HS-27A (cell line): ENCODE results near the gene TDRD12.
"Not testable (repeated sequence)": the region's sequence is repeated elsewhere in the genome, so short reads cannot be mapped to it uniquely, and the experiment has no call there.

Experiments
- DNase-seq: peaks from one replicate; pipeline ENCODE4 v3.0.0-alpha.2; 2012; ENCODE audit warnings: low read depth, missing footprints

The TDRD12 gene

GRCh38 chr19:32692727-32693061 lies 26.9 kb upstream of the TDRD12 start:
- no peak for DNase-seq

DNA sequence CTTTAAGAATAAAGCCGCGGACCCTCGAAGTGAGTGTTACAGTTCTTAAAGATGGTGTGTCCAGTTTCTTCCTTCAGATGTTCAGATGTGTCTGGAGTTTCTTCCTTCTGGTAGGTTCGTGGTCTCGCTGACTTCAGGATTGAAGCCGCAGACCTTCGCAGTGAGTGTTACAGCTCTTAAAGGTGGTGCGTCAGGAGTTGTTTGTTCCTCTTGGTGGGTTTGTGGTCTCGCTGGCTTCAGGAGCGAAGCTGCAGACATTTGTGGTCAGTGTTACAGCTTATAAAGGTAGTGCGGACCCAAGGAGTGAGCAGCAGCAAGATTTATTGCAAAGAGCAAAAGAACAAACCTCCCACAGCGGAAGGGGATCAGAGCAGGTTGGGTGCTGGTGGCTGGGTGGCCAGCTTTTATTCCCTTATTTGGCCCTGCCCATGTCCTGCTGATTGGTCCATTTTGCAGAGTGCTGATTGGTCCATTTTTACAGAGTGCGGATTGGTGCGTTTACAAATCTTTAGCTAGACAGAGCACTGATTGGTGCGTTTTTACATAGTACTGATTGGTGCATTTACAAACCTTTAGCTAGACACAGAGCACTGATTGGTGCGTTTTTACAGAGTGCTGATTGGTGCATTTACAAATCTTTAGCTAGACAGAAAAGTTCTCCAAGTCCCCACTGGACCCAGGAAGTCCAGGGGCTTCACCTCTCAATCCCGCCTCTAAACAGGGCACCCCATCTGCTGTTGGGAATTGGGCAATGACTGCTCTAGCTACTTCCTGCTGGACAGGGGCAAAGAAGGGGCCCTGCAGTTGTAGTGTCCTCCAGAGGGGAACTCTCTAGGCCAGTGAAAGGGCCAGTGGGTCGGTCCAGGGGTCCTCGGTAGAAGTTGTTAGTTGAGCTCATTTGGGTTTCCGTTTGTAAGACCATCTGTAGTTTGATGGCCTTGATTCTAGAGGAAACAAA lies 26.1 kb upstream of the TDRD12 start:
- DNase-seq = not testable (repeated sequence)

DNA sequence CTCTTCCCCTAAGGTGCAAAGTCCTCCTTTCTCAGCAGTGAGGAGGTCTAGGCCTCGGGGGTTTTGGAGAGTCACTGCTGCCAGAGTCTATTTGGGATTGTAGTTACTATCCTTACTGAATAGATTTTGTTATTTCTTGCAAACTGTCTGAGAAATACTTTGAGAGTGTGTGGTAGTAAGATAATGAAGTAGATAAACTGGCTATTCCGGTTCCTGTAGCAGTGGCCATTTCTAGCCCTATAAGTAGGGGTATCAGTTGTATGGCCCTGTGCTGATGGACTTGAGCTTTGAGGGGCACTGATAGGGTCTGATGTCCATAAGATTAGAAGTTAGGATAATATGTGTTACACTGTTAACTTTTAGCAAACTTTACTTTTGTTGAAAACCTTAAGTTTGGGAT lies 25.3 kb upstream of the TDRD12 start:
- DNase-seq = not testable (repeated sequence)

- DNase-seq = not testable (repeated sequence)
Measured at GRCh38 chr19:32694851-32695250, 24.7 kb upstream of the TDRD12 start.

DNA sequence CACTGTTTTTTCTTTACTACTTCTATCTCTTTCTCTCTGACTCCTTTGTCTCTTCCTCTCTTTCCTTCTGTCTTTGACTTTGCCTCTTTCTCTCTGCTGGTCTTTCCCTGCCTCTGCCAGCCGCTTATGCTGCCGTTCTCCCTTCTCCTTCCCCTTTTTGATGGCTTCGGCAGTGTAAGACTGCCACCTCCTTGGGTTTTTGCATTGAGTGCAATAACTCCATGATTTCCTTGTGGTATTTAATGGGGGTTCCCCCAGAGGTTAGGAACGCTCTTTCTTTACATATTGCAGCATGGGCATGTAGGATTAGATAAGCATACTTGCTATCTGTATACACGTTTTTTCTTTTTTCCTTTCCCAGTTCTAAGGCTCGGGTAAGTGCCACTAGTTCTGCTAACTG lies 24.1 kb upstream of the TDRD12 start:
- DNase-seq = not testable (repeated sequence)

- not testable (repeated sequence) for DNase-seq
Measured at GRCh38 chr19:32696771-32697170, 22.8 kb upstream of the TDRD12 start.

DNA sequence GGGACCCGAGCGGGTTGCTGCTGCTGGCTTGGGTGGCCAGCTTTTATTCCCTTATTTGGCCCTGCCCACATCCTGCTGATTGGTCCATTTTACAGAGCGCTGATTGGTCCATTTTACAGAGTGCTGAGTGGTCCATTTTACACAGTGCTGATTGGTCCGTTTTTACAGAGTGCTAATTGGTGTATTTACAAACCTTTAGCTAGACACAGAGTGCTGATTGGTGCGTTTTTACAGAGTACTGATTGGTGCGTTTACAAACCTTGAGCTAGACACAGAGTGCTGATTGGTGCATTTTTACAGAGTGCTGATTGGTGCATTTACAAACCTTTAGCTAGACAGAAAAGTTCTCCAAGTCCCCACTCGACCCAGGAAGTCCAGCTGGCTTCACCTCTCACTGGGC lies 19.4 kb upstream of the TDRD12 start:
- not testable (repeated sequence) for DNase-seq

DNA sequence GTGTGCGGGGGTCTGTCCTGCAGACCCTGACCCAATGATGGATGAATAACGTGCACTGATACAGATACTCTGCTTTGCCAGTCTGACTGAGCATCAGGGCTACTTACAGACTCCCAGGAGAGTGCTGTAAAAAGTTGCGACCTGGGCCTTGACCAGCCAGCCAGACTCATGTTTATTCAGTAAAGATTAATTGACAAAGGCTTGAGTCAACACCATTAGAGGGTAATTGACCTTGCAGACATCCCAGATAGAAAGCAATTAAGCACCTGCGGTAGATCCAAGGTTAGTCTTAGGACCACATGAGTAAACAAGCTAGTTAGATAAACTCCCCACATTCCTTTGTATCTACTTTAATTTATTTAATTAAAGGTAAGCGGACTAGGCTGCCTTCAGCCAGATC lies 17.6 kb upstream of the TDRD12 start:
- DNase-seq = no peak

DNA sequence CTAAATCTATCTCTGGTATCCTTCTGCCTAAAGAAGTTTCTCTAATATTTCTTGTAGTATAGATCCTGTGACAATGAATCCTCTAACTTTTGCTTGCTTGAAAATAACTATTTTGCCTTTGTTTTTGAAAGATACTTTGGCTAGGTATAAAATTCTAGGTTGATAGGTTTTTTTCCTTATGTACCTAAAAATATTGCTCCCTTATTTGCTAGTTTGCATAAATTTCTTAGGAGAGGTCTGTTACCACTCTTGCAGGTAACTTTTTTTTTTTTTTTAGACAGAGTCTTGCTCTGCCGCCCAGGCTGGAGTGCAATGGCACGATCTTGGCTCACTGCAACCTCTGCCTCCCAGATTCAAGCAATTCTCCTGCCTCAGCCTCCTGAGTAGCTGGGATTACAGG lies 15.6 kb upstream of the TDRD12 start:
- not testable (repeated sequence) for DNase-seq

GRCh38 chr19:32708457-32708856 lies 11.1 kb upstream of the TDRD12 start:
- DNase-seq = no peak

GRCh38 chr19:32709032-32709431 lies 10.5 kb upstream of the TDRD12 start:
- no peak for DNase-seq

DNA sequence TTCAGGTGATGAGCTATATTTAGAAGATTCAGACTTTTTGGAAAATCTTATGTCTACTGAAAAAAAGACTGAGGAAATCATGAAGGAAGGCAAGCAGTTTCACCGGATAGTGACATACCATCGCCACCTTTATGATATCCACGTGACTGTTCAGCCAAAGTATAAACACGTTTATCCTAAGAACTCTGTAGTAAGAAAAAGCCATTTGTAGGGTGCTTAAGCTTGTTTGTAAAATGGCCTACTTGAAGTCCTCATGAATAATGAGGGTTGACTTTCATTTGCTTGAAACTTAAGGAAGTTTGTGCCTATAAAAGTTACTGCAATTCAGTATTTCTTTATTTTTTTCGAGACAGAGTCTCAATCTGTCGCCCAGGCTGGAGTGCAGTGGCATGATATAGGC lies 7.8 kb upstream of the TDRD12 start:
- no peak for DNase-seq

GRCh38 chr19:32716203-32716602 lies 3.4 kb upstream of the TDRD12 start:
- DNase-seq = not testable (repeated sequence)

GRCh38 chr19:32717496-32717895 lies 2.1 kb upstream of the TDRD12 start:
- no peak for DNase-seq

DNA sequence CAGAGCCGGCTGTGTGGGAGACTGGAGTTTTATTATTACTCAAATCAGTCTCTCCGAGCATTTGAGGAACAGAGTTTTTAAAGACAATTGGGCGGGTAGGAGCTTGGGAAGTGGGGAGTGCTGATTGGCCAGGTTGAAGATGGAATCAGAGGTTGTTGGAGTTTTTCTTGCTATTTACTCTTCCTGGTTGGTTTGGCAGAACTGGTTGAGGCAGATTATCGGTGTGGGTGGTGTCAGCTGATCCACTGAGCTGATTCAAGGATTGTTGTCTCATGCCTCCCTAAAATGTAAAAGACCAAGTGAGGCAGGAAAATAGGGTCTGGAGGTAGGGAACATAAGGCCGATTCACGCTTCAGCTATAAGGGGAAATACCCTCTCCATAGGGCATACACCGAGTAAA lies 1.3 kb upstream of the TDRD12 start:
- DNase-seq = no peak

- DNase-seq = no peak
Measured at GRCh38 chr19:32720216-32720935, 809 bp downstream of the TDRD12 start.

DNA sequence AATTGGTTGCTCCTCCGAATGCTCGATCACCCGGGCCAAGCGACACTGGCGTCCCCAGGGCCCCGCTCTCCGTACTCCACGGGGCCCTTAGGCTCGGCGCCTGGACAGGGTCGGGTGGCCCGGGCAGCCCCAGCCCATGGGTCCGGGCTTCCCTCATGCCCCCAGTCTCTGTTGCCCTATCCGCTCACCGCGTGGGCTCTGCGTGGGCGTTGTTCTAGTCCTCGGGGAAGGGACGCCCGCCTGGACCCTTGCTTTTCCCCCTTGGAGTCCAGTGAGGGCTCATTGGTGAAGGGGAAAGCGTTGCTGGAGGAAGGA lies 1.3 kb downstream of the TDRD12 start:
- DNase-seq = no peak

DNA sequence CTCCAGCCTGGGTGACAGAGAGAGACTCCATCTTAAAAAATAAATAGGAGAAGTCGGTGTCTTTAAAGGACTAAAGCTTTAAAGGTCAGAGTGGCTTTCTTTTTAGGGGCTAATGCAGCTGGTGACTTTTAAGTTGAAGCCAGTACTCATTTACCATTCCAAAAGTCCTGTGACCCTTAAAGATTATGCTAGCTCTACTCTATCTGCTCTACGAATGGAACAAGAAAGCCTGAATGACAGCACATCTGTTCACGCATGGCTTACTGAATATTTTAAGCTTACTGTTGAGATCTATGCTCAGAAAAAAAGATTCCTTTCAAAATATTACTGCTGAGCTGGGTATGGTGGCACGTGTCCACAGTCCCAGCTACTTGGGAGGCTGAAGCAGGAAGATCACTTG lies 16.4 kb downstream of the TDRD12 start:
- no peak for DNase-seq

DNA sequence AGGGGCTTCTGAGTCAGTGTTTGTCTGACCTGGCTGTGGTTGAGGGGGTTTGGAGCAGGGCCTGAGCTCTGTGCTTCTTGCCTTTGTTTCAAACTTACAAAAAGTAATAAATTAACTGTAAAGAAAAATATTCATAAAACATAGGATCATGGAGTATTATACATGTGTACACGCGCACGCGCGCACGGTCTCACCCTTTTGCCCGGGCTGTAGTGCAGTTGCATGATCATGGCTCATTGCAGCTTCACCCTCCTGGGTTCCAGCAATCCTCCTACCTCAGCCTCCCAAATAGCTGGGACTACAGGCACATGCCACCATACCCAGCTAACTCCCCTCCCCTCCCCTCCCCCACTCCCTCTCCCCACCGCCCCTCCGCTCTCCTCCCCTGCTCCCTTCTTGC lies 23.5 kb downstream of the TDRD12 start:
- no peak for DNase-seq

- DNase-seq = no peak
Measured at GRCh38 chr19:32743447-32743846, 23.9 kb downstream of the TDRD12 start.

- no peak for DNase-seq
Measured at GRCh38 chr19:32744555-32745325, 25.2 kb downstream of the TDRD12 start.

GRCh38 chr19:32745594-32746251 lies 26.2 kb downstream of the TDRD12 start:
- DNase-seq = not testable (repeated sequence)
